GM18870 (cell line): ENCODE measurements around the gene OR2F2.

Source experiments
- ATAC-seq: cut with Tn5 transposase; IDR thresholded peaks from one replicate; pipeline ENCODE4 v1.9.1; 2021; ENCODE audit warnings: moderate library complexity; ENCODE audit not compliant: unreplicated experiment

The OR2F2 gene

GRCh38 chr7:143913945-143914615 is 21.0 kb upstream of the OR2F2 start:
- no peak for ATAC-seq

- no peak for ATAC-seq
Measured at GRCh38 chr7:143914938-143915652, 19.9 kb upstream of the OR2F2 start.

GRCh38 chr7:143924851-143925250 is 10.2 kb upstream of the OR2F2 start:
- ATAC-seq = no peak

- ATAC-seq = no peak
Measured at GRCh38 chr7:143929224-143929920, 5.7 kb upstream of the OR2F2 start.

- no peak for ATAC-seq
Measured at GRCh38 chr7:143931739-143932138, 3.3 kb upstream of the OR2F2 start.

- no peak for ATAC-seq
Measured at GRCh38 chr7:143936087-143937009, 1.3 kb downstream of the OR2F2 start.

GRCh38 chr7:143938379-143939243 is 3.6 kb downstream of the OR2F2 start:
- ATAC-seq = no peak

- no peak for ATAC-seq
Measured at GRCh38 chr7:143945423-143945822, 10.4 kb downstream of the OR2F2 start.

- ATAC-seq = no peak
Measured at GRCh38 chr7:143947111-143947510, 12.1 kb downstream of the OR2F2 start.

- no peak for ATAC-seq
Measured at GRCh38 chr7:143948733-143949132, 13.7 kb downstream of the OR2F2 start.

GRCh38 chr7:143953421-143953820 is 18.4 kb downstream of the OR2F2 start:
- no peak for ATAC-seq

GRCh38 chr7:143954135-143954534 is 19.1 kb downstream of the OR2F2 start:
- ATAC-seq = no peak

- no peak for ATAC-seq
Measured at GRCh38 chr7:143954544-143954943, 19.5 kb downstream of the OR2F2 start, which contains the start of gene OR2F1. Gene OR2F1 (plus strand): TSS chr7:143954844. CDS start chr7:143959971, 5,127 bp downstream.

- no peak for ATAC-seq
Measured at GRCh38 chr7:143958781-143959180, 23.7 kb downstream of the OR2F2 start.

GRCh38 chr7:143960813-143961610 is 26.0 kb downstream of the OR2F2 start:
- ATAC-seq = no peak

GRCh38 chr7:143965280-143965679 is 30.2 kb downstream of the OR2F2 start:
- no peak for ATAC-seq

- ATAC-seq = no peak
Measured at GRCh38 chr7:143967398-143967797, 32.4 kb downstream of the OR2F2 start.

GRCh38 chr7:143973870-143974416 is 38.9 kb downstream of the OR2F2 start:
- no peak for ATAC-seq

- no peak for ATAC-seq
Measured at GRCh38 chr7:143974459-143974858, 39.4 kb downstream of the OR2F2 start.
